ENCODE data around the gene ZC3H7B. TPM values are rescaled to one million over a fixed set of nuclear protein-coding genes. Genes with fewer than 3 reads are reported as not detected.

Gene ZC3H7B
- total RNA-seq, 1 experiment from 2014 or later = 53.4 TPM

- intact Hi-C loops (cut with micrococcal nuclease) = no loop called here
- Mint-ChIP-seq H3K36me3 (ENCODE audit: insufficient read depth, unreplicated experiment) (peaks cover 25% of the 10 kb centered on the region), H3K27ac (ENCODE audit: low read depth, unreplicated experiment) (no peak overlapping the region), H3K4me3 (ENCODE audit: unreplicated experiment) (no peak overlapping the region), H3K4me1 (ENCODE audit: insufficient read depth, unreplicated experiment) (peaks cover 10% of the 10 kb centered on the region), H3K9me3 (ENCODE audit: unreplicated experiment) (no peaks in the 10 kb centered on the region), H3K27me3 (ENCODE audit: insufficient read depth, unreplicated experiment) (no peaks in the 10 kb centered on the region)
- TF ChIP-seq CTCF (IDR thresholded peaks at IDR 0.05; ENCODE audit: unreplicated experiment) = no peak
- ChIA-PET CTCF (no interaction called here), POLR2A (no interaction called here)
- BruUV-seq (replicated peaks) = no TSS peak
- no peak for DNase-seq (ENCODE audit: unreplicated experiment)
Observed at GRCh38 chr22:41314821-41315220, 13.5 kb downstream of the ZC3H7B start.

- intact Hi-C loops (cut with micrococcal nuclease) = no loop called here
- no peak for DNase-seq (ENCODE audit: unreplicated experiment)
- Mint-ChIP-seq H3K9me3 (ENCODE audit: unreplicated experiment) (no peaks in the 10 kb centered on the region), H3K27ac (ENCODE audit: low read depth, unreplicated experiment) (no peak overlapping the region), H3K27me3 (ENCODE audit: insufficient read depth, unreplicated experiment) (no peaks in the 10 kb centered on the region), H3K4me1 (ENCODE audit: insufficient read depth, unreplicated experiment) (peaks cover 10% of the 10 kb centered on the region), H3K4me3 (ENCODE audit: unreplicated experiment) (no peak overlapping the region), H3K36me3 (ENCODE audit: insufficient read depth, unreplicated experiment) (peaks cover 22% of the 10 kb centered on the region)
- BruUV-seq (replicated peaks) = no TSS peak
- CTCF ChIA-PET = interaction anchor here (0.7 kb wide), 1 partner anchor 10 kb away, joined by 3 read pairs; no protein-coding TSS in a partner anchor
- POLR2A ChIA-PET = no interaction called here
- TF ChIP-seq CTCF (IDR thresholded peaks at IDR 0.05; ENCODE audit: unreplicated experiment) = no peak
Observed at GRCh38 chr22:41315586-41315985, 14.3 kb downstream of the ZC3H7B start.

GRCh38 chr22:41320416-41321240, 19.3 kb downstream of the ZC3H7B start:
- ChIA-PET POLR2A (interaction anchor here (1.0 kb wide), 1 partner anchor 60 kb away, joined by 3 read pairs; no protein-coding TSS in a partner anchor), CTCF (interaction anchor here (0.6 kb wide), 1 partner anchor 54 kb away, joined by 3 read pairs; no protein-coding TSS in a partner anchor)
- H3K9me3 Mint-ChIP-seq (ENCODE audit: unreplicated experiment) = no peaks in the 10 kb centered on the region
- DNase-seq (ENCODE audit: unreplicated experiment) = no peak
- H3K27ac Mint-ChIP-seq (ENCODE audit: low read depth, unreplicated experiment) = no peak overlapping the region
- no peaks in the 10 kb centered on the region for H3K4me1 Mint-ChIP-seq (ENCODE audit: insufficient read depth, unreplicated experiment)
- intact Hi-C loops (cut with micrococcal nuclease) = no loop called here
- no TSS peak for BruUV-seq (replicated peaks)
- no peaks in the 10 kb centered on the region for H3K27me3 Mint-ChIP-seq (ENCODE audit: insufficient read depth, unreplicated experiment)
- no peak for TF ChIP-seq CTCF (IDR thresholded peaks at IDR 0.05; ENCODE audit: unreplicated experiment)
- H3K36me3 Mint-ChIP-seq (ENCODE audit: insufficient read depth, unreplicated experiment) = peaks cover 55% of the 10 kb centered on the region
- H3K4me3 Mint-ChIP-seq (ENCODE audit: unreplicated experiment) = no peak overlapping the region

- intact Hi-C loops (cut with micrococcal nuclease) = no loop called here
- ChIA-PET CTCF (interaction anchor here (0.6 to 0.9 kb wide), 2 partner anchors 9 to 77 kb away, joined by 3 to 4 read pairs; no protein-coding TSS in a partner anchor), POLR2A (interaction anchor here (0.7 kb wide), 1 partner anchor 419 kb away, joined by 3 read pairs; no protein-coding TSS in a partner anchor)
- no peak for DNase-seq (ENCODE audit: unreplicated experiment)
- Mint-ChIP-seq H3K27ac (ENCODE audit: low read depth, unreplicated experiment) (peak overlapping the region; percentile 79), H3K36me3 (ENCODE audit: insufficient read depth, unreplicated experiment) (peaks cover 70% of the 10 kb centered on the region), H3K4me3 (ENCODE audit: unreplicated experiment) (no peak overlapping the region), H3K27me3 (ENCODE audit: insufficient read depth, unreplicated experiment) (no peaks in the 10 kb centered on the region), H3K9me3 (ENCODE audit: unreplicated experiment) (no peaks in the 10 kb centered on the region), H3K4me1 (ENCODE audit: insufficient read depth, unreplicated experiment) (no peaks in the 10 kb centered on the region)
- no peak for TF ChIP-seq CTCF (IDR thresholded peaks at IDR 0.05; ENCODE audit: unreplicated experiment)
- no TSS peak for BruUV-seq (replicated peaks)
Observed at GRCh38 chr22:41324821-41325528, 23.6 kb downstream of the ZC3H7B start.

Measured in MCF 10A (cell line).